NCI-H1048 (cell line): ENCODE data around the gene PTPRS.
"Not testable (repeated sequence)": the region's sequence is repeated elsewhere in the genome, so short reads cannot be mapped to it uniquely, and the experiment has no call there.

ENCODE experiments used
- DNase-seq: peaks from one replicate; lab custom pipeline; 2025; lab: John Stamatoyannopoulos, UW

PTPRS gene

DNA sequence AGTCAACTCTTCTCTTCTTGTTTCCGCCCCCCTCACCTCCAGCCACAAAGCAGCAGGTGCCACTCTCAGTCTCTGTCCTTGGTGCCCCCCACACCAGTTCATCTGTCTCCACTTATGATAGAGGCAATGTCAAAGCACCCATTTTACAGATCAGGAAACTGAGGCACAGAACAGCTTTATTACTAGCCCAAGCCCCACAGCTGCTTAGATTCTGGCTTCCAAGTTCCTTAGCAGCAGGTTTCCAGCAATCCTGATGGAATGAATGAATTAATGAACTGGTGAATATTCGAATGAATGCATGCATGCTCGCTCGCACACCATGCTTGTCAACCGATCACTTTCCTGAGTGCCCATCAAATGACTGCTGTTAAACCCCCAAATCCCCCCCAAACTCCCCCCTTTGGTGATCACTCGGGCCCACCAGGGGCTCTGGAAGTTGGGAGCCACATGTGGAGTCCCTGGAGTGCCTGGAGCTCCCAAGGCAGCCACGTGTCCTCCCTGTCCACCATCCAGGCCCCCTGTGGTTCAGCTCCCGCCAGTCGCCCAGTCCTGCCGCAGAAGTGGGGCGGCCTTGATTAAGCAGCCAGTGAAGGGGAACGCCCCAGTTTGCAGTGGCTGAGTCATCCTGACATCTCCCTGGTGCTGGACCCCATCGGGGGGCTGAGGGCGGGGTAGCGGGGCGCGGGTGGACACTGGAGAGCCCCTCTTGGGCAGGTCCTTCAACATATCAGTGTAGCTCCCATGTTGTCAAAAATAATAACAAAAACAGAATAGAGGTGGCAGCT lies 6.8 kb downstream of the PTPRS start:
- DNase-seq, result no peak

DNA sequence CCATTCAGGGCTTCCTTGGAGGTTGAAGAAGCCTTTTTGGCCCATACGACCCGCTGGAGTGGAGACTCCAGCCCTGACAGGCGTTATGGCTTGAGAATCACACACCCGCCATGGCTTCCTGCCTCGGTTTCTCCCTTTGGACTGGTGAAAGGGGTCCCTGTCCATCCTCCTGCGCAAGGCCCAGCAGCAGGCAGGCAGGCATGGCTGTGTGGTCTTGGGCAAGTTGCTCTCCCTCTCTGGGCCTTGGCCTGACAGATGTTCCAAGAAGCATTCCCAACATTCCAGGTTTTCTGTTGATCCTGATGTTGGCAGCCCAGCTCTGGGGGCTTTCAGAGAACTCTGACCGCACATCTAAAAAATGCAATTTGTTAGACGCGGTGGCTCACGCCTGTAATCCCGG lies 8.1 kb downstream of the PTPRS start:
- no peak for DNase-seq

DNA sequence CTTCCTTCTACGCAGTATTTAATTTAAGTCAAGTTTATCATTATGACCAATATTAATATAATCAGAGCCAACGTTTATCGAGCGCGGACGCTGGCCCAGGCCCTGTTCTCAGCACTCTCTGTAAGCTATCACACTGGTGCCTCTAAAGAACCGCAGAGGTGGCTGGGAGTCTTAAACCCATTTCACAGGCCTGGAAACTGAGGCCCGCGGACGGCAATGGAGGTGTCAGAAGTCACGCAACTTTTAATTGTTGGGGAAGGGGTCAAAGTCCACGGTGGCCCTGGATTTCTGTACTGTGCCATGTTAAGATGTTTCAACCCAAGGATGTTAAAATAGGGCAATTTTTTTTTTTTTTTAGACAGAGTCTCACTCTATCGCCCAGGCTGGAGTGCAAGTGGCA lies 8.8 kb downstream of the PTPRS start:
- DNase-seq, result no peak

DNA sequence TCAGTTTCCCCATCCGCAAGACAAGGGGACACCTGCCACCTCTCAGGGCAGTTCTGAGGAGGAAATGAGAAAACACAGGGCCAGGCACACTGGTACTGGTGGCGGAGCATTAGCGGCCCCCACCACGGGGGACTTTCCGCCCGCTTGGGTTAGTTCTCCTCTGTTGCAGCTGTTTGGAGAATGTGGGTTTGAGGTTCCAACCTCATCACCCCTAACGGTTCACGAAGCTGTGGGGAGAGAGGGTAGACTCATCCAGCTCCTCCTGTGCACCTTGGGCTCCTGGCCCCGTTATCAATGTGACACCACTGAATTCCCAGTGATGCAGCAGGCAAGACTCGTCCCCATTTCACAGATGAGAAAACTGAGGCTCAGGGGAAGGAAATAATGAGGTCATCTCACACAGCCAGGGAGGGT lies 10.3 kb downstream of the PTPRS start:
- DNase-seq, result no peak

DNA sequence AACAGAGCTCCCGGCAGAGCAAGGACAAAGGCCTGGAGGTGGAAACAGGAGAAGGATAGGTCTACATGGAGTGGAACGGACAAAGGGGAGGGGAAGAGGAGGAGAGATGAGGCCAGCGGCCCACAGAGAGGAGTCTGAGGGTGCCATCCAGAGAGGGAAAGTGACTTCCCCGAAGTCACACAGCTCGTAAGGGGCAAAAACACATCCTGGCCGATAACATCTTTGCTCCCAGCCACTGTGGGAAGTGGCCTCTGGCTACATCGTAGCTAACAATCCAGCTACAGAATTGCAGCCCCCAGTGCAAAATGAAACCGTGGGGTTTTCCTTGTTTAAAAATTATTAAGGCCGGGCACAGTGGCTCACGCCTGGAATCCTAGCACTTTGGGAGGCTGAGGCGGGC lies 11.5 kb downstream of the PTPRS start:
- DNase-seq, result no peak

DNA sequence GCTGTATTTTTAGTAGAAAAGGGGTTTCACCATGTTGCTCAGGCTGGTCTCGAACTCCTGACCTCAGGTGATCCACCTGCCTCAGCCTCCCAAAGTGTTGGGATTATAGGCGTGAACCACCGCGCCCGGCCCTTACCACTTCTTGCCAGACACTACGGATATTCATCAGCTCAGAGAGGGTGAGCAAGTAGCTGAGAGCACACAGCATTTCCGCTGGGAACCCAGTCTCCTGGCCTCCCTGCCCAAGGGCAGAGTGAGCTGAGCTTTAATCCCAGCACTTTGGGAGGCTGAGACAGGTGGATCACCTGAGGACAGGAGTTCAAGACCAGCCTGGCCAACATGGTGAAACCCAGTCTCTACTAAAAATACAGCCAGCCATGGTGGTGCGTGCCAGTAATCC lies 12.2 kb downstream of the PTPRS start:
- not testable (repeated sequence) for DNase-seq

DNA sequence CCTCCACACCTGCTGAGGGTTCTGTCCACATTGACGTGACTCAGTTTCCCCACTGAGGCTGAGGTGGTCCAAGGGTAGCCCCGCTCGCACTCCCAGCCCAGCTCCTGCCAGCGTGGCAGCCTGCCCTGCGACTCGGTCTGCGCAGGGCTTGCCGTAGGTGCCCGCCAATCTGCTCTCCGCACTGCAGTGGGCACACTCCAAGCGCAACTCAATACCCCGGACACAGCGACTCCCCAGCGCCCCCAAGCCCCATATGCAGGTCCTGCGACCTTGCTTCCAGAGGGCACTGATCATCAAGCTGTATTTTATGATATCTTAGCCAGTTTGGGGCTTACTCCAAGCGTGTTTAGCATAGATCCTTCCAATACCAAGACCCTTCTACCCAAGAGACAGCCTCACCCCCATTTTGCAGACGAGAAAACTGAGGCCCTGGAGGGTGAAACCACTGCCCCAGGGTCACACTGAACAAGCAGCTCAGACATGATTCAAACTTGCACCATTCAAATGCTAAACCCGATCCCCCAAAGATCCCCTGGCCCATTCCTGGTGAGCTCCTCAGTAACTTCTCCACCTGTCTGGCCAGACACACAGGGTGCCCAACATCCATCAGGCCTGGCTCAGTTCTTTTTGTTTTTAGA lies 13.5 kb downstream of the PTPRS start:
- no peak for DNase-seq

DNA sequence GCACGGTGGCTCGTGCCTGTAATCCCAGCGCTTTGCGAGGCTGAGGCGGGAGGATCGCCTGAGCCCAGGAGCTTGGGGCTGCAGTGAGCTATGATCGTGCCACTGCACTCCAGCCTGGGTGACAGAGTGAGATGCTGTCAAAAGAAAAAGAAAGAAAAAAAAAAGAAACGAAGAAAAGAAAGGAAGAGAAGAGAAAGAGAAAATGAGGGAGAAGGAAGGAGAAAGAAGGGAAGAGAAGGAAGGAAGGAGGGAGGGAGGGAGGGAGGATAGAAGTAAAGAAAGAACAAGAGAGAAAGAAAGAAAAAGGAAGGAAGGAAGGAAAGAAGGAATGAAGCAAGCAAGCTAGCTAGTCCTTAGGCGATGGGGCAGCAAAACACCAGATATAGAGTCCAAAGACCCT lies 14.1 kb downstream of the PTPRS start:
- no peak for DNase-seq

DNA sequence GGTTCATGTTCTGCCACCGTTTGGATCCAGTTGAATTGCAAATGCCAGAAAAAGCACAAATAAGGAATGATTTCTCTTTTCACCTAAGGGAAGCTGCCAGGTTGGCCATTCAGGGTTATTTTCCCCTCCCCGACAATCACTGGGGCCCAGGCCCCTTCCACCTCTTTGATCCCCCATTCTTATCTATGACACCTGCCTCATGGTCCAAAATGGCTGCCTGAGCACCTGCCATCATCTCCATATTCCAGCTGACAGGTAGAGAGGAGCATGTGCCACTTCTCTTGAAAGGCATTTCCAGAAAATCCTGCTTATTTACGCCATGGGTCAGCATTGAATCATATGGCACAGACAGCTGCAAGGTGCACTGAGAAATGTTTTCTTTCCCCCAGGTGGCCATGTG lies 15.7 kb downstream of the PTPRS start:
- DNase-seq, result no peak

DNA sequence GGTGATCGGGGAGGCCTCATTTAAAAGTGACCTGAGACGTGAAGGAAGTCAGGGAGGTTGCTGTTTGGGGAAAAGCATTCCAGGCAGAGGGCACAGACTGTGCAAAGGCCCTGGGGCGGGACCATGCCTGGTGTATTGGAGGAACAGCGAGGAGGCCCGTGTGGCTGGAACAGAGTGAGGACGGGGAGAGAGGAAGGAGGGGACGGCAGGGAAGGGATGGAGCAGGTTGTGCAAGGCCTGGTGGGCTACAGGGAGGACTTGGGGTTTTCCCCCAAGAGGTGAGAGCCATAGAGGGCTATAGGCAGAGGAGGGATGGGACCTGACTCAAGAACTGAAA lies 17.2 kb downstream of the PTPRS start:
- no peak for DNase-seq

DNA sequence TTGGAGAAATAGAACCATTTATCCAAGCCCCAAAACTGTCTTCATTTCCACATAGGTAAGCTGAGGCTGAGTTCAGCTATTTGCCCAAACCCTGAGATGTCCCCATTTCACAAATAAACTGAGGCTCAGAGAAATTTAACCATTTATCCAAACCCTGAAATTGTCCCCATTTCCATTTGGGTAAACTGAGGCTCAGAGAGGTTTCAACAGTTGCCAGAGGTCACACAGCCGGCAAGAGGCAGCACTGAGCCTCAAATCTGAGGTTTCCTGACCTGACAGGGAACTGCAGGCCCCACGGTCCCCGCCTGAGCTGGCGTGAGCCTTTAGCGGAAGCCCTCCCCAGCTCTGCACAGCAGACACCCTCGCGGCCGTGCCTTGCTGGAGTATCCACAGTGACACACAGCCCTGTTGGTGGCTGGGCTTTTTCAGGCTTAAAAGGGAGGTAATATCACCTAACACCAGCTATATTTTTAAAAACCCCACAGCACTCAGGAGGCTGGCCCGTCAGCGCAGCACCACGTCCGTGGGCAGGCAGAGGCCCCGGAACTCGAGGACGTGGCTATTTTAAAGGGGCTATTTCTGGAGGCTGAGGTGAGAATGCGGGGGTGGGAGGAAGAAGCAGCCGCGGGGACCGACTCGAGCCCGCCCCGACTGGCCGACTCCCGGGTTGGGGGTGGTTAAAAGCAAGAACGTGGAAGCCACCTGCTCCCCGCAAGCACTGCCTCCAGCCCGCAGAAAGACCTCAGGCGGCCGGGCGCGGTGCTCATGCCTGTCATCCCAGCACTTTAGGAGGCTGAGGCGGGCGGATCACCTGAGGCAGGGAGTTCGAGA lies 18.5 kb downstream of the PTPRS start:
- DNase-seq, result no peak

DNA sequence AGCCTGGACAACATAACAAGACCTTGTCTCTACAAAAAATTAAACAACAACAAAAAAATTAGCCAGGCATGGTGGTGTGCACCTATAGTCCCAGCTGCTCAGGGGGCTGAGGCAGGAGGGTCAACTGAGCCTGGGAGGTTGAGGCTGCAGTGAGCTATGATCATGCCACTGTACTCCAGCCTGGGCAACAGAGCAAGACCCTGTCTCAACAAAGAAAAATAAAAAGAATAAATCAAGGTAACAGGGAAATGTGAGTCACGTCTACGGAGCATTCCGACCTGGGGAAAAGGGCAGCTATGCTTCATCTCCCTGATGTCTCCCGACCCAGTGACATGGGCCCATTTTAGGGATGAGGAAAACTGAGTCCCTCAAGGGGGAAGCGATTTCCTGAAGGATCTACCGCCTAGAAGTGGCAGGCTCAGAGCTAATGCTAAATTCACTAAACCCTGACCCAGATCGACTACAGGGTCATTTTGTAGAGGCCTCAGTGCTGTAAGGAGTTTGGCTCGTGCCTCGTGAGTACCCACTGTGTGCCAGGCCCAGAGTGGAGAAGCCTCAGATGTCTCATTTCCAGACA lies 19.5 kb downstream of the PTPRS start:
- no peak for DNase-seq

DNA sequence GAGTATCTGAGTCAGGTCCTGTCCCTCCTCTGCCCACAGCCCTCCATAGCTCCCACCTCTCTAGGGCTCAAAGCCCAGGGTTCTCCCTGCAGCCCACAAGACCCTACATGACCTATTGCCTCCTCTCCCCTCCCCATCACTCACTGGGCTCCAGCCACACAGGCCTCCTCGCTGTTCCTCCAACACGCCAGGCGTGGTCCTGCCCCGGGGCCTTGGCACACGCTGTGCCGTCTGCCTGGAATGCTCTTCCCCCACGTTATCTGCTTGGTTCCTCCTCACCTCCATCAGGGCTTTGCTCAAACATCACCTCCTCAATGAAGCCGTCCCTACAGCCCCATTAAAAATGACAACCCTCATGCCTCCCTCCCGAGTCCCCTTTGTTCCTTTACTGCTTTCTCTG lies 21.1 kb downstream of the PTPRS start:
- DNase-seq, result no peak

DNA sequence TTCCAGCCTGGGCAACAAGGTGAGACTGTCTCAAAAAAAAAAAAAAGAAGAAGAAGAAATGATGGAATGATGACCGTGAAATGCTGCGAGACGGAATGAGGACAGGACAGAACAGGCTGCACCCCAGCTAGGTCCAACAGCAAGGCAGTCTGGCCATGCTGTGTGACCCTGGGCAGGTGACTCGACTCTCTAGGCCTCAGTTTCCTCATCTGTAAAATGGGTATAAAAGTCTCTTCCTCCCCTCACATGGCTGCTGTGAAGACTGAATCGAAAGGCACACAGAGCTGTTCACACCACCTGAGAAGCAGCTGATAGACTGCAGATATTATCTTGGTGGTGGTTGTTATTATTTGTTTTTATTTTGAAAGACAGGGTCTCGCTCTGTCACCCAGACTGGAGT lies 22.3 kb downstream of the PTPRS start:
- no peak for DNase-seq

DNA sequence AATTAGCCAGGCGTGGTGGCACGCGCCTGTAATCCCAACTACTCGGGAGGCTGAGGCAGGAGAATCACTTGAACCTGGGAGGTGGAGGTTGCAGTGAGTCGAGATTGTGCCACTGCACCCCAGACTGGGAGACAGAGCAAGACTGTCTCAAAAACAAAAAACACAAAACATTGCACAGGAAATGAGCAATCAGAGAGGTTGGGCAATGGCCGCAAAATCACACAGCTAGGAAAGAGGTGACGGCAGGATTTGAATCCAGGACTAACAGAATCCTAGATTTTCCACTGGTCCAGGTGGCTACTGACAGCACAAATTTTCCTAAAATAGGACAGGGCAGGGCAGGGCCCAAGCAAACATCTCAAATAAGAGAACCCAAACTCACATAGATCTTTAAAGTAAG lies 23.3 kb downstream of the PTPRS start:
- no peak for DNase-seq

DNA sequence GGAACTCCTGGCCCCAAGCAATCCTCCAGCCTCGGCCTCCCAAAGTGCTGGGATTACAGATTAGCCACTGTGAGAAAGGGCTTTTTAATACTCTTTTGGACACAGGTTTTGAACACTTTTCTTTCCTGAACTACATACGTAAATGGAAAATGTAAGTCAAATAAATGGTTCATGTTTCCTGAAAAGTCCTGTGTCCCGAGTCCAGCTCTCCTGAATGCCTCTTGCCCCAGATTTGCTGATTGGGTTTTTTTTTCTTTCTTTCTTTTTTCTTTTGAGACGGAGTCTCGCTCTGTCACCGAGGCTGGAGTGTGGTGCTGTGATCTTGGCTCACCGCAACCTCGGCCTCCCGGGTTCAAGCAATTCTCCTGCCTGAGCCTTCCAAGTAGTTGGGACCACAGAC lies 24.5 kb downstream of the PTPRS start:
- DNase-seq, result no peak

DNA sequence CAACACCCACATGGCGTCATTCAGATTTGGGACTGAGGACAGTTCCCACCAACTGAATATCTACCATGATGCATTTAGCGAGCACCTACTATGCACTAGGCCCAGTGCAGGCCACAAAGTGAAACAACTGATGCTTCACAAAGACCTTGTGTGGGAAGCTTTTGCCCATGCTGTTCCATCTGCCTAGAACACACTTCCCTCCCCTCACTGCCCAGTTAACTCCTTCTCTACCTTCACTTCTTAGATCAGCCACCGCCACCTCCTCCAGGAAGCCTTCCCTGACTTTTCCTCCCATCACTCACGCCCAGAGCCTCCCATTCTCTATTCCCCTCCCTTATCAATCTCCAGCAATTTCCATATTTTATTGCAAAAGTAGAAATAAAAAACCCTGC lies 25.7 kb downstream of the PTPRS start:
- no peak for DNase-seq

DNA sequence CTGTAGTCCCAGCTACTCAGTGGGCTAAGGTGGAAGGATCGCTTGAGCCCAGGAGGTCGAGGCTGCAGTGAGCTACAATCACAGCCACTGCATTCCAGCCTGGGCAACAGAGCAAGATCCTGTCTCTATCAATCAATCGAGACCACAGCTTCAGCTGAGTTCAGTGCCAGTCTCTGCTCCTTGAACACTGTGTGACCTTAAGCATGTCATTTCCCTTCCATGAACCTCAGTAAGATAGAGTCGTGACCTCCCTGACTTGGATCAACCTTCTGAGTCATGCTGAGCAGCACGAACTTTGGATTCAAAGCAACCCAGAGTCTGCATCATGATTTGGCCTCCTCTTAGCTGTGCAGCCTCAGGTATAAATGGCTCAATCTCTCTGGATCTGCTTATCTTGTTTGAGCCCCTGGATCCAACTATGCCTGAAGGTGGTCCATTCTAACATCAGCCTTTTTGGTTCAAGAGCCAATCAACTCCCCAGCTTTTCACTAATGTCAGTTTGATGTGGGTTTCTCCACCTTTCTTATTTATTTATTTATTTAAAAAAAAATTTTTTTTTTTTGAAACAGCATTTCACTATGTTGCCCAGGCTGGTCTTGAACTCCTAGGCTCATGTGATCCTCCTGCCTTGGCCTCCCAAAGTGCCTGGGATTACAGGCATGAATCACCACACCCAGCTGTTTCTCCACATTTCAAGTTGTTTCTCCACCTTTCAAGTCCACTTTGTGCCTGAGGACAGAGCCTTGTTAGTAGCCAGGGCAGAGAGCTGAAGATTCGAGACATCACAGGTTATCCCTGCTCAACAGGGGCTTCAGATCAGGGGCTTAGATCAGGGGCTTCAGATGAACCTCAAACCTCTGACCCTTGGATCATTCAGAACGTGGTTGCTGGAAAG lies 26.4 kb downstream of the PTPRS start:
- no peak for DNase-seq

DNA sequence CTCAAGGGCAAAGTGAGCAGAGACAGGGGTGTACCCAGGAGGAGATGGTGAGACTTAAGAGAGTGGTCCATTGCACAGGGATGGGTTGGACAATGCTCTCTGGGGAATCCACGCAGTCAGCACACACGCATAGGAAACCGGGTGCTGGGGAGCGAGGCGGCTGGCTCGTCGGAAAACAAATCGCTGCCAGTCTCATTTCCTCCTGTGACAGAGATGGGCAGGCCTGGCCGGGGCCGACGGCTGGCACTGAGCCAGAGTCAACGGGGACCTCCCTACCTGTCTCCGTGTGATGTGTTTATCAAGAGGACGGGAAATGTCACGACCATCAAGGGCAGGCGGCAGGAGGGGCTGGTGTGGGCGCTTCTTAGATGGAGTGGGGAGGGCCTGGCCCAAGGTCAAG lies 27.3 kb downstream of the PTPRS start:
- no peak for DNase-seq

DNA sequence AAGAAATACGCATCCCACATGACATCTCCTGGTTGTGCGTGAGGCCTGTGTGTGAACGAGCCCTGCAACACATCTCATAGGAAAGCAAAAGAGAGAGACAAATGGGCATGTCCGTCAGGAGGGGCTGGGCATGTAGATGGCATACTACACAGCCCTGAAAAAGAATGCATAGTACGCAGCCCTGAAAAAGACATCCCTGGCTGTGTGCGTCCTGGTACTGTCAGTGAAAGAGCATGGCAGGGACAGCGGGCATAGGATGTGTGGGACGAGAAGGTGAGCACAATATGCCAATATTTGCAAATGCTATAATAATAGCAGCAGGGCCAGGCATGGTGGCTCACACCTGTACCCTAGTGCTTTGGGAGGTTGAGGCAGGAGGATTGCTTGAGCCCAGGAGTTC lies 28.6 kb downstream of the PTPRS start:
- DNase-seq, result no peak

DNA sequence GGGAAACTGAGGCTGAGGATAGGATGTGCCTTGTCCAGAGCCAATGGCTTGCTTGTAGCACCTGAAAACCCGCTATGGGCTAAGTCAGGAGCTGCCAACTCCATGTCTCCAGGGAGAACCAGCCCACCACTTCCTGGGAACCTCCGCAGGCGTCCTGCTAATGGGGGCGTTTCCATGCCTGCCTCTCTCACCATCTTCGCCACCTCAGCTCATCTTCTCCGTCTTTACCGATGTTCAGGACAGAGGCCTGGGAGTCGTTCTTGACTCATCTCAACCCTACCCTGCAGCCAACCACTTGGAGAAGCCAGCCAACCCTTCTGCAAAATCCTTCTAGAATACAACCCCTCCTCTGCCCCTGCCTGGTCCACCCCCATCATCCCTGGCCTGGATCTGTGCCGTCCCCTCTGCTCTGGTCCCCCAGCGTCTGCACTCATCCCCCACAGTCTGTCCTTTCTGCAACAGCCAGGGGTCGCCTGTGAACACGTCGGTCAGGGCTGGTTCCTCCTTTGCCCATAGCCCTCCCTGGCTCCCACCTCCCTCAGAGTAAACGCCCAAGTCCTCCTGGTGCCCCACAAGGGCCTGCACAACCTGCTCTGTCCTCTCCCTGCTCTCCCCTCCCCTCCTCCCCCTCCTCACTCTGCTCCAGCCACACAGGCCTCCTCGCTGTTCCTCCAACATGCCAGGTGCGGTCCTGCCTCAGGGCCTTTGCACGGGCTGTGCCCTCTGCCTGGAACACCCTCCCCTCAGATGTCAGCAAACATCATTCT lies 31.0 kb downstream of the PTPRS start:
- DNase-seq, result no peak
